22Rv1 (cell line): ENCODE data around the gene RAP1GAP.

Source experiments
- CTCF ChIP-seq: fragments of 450-650 bp; IDR thresholded peaks from 2 replicates; pipeline ENCODE4 v1.5.1; 2017; ENCODE audit warnings: mild to moderate bottlenecking
- ZFX ChIP-seq: fragments of 450-650 bp; IDR thresholded peaks from 2 replicates; pipeline ENCODE4 v1.6.1; 2017; ENCODE audit warnings: antibody characterized with exemption, borderline replicate concordance

GRCh38 chr1:21570528-21570875 is 98.7 kb downstream of the RAP1GAP start:
- TF ChIP-seq CTCF, result no peak
- TF ChIP-seq ZFX, result no peak
